KMS-11 (cell line): Measurements from ENCODE around the gene ANKRD13C.

Experiments
- H2AFZ ChIP-seq: fragments of 200-600 bp; sonication (generic); 2 replicates; pipeline ENCODE4 v1.6.1; 2016; ENCODE audit warnings: antibody characterized with exemption, mixed run types, low read depth
- H3K27ac ChIP-seq: fragments of 200-600 bp; sonication (generic); 2 replicates; pipeline ENCODE4 v1.6.1; 2016; ENCODE audit warnings: mild to moderate bottlenecking, mixed run types
- H3K27me3 ChIP-seq: fragments of 200-600 bp; sonication (generic); 2 replicates; pipeline ENCODE4 v1.6.1; 2017; ENCODE audit warnings: mild to moderate bottlenecking, low read depth, mixed run types, moderate library complexity; ENCODE audit not compliant: insufficient read depth
- H3K36me3 ChIP-seq: fragments of 200-600 bp; sonication (generic); 2 replicates; pipeline ENCODE4 v1.6.1; 2017; ENCODE audit warnings: mild to moderate bottlenecking, mixed run types; ENCODE audit not compliant: insufficient read depth
- H3K4me1 ChIP-seq: fragments of 200-600 bp; sonication (generic); 2 replicates; pipeline ENCODE4 v1.6.1; 2016; ENCODE audit warnings: mild to moderate bottlenecking, low read depth, mixed run types; ENCODE audit not compliant: poor library complexity, severe bottlenecking
- H3K4me2 ChIP-seq: fragments of 200-600 bp; sonication (generic); 2 replicates; pipeline ENCODE4 v1.7.0; 2016; ENCODE audit warnings: mild to moderate bottlenecking, mixed run types
- H3K4me3 ChIP-seq: fragments of 200-600 bp; sonication (generic); IDR thresholded peaks from 2 replicates; pipeline ENCODE4 v1.6.1; 2017; ENCODE audit warnings: low read depth, low read length, mixed read lengths; ENCODE audit not compliant: insufficient read depth
- H3K79me2 ChIP-seq: fragments of 200-600 bp; sonication (generic); 2 replicates; pipeline ENCODE4 v1.6.1; 2016; ENCODE audit warnings: low read depth, mixed run types; ENCODE audit not compliant: insufficient read depth
- H3K9ac ChIP-seq: fragments of 200-600 bp; sonication (generic); 2 replicates; pipeline ENCODE4 v1.6.1; 2016; ENCODE audit warnings: mild to moderate bottlenecking, mixed run types
- H4K20me1 ChIP-seq: fragments of 200-600 bp; sonication (generic); 2 replicates; pipeline ENCODE4 v1.6.1; 2016; ENCODE audit warnings: mild to moderate bottlenecking, mixed run types; ENCODE audit not compliant: insufficient read depth
- TF ChIP-seq, protein P1 (sequence below): fragments of 200-600 bp; sonication (generic); conservative IDR thresholded peaks from 2 replicates; pipeline ENCODE4 v1.6.1; 2017; ENCODE audit warnings: low read depth, mild to moderate bottlenecking, antibody characterized with exemption, low read length, moderate library complexity, mixed read lengths

The ANKRD13C gene

DNA sequence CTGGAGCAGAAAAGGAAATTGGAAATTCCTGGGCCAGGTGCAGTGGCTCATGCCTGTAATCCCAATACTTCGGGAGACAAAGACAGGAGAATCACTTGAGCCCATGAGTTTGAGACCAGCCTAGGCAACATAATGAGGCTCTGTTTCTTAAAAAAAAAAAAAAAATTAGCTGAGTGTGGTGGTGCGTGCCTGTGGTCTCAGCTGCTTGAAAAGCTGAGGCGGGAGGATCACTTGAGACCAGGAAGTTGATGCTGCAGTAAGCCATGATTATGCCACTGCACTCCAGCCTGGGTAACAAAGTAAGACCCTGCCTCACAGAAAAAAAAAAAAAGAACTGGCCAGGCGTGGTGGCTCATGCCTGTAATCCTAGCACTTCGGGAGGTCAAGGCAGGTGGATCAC lies 76.6 kb downstream of the ANKRD13C start:
- Histone ChIP-seq H3K27me3 (no peaks in the 10 kb centered on the region), H3K79me2 (no peaks in the 10 kb centered on the region), H2AFZ (no peak overlapping the region), H3K27ac (no peak overlapping the region), H3K4me3 (no peak overlapping the region), H3K4me1 (no peaks in the 10 kb centered on the region), H3K36me3 (no peaks in the 10 kb centered on the region), H3K4me2 (no peak overlapping the region), H3K9ac (no peak overlapping the region), H4K20me1 (no peaks in the 10 kb centered on the region)
- TF ChIP-seq, protein P1, sequence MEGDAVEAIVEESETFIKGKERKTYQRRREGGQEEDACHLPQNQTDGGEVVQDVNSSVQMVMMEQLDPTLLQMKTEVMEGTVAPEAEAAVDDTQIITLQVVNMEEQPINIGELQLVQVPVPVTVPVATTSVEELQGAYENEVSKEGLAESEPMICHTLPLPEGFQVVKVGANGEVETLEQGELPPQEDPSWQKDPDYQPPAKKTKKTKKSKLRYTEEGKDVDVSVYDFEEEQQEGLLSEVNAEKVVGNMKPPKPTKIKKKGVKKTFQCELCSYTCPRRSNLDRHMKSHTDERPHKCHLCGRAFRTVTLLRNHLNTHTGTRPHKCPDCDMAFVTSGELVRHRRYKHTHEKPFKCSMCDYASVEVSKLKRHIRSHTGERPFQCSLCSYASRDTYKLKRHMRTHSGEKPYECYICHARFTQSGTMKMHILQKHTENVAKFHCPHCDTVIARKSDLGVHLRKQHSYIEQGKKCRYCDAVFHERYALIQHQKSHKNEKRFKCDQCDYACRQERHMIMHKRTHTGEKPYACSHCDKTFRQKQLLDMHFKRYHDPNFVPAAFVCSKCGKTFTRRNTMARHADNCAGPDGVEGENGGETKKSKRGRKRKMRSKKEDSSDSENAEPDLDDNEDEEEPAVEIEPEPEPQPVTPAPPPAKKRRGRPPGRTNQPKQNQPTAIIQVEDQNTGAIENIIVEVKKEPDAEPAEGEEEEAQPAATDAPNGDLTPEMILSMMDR = no peak

GRCh38 chr1:70265946-70266345 lies 88.6 kb downstream of the ANKRD13C start:
- H2AFZ ChIP-seq = no peak overlapping the region
- H3K4me1 ChIP-seq = peaks cover 9% of the 10 kb centered on the region
- no peaks in the 10 kb centered on the region for H4K20me1 ChIP-seq
- H3K27me3 ChIP-seq = no peaks in the 10 kb centered on the region
- no peak overlapping the region for H3K4me2 ChIP-seq
- H3K79me2 ChIP-seq = no peaks in the 10 kb centered on the region
- H3K4me3 ChIP-seq = no peak overlapping the region
- H3K36me3 ChIP-seq = no peaks in the 10 kb centered on the region
- H3K9ac ChIP-seq = no peak overlapping the region
- TF ChIP-seq, protein P1 = no peak
- no peak overlapping the region for H3K27ac ChIP-seq

- Histone ChIP-seq H3K79me2 (no peaks in the 10 kb centered on the region), H3K4me2 (no peak overlapping the region), H2AFZ (no peak overlapping the region), H3K36me3 (no peaks in the 10 kb centered on the region), H3K4me3 (no peak overlapping the region), H4K20me1 (no peaks in the 10 kb centered on the region), H3K4me1 (no peaks in the 10 kb centered on the region), H3K9ac (no peak overlapping the region), H3K27me3 (no peaks in the 10 kb centered on the region), H3K27ac (no peak overlapping the region)
- TF ChIP-seq, protein P1 = no peak
These were observed 89.7 kb downstream of the ANKRD13C start for GRCh38 chr1:70264839-70265238.

DNA sequence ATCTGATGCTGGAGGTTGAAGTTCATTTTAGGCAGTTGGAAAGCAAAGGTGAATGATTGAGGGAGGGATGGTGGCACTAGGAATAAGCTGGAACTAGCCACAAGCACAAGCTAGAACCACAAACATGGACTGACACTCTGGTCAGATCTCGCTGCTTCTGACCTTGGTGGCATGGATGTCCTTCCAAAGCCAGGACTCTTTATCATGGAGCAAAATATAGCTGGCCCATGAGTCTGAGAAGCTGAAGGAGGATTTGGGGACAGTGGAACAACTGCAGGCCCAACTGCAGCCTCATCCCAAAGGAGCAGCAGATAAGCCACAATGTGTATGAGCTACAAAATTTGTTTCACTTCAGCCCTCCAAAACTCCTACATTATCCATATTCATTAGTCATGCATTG lies 97.9 kb downstream of the ANKRD13C start:
- TF ChIP-seq, protein P1 = no peak

GRCh38 chr1:70248729-70249128 lies 105.8 kb downstream of the ANKRD13C start:
- TF ChIP-seq, protein P1 = no peak
- Histone ChIP-seq H3K9ac (no peak overlapping the region), H3K79me2 (no peaks in the 10 kb centered on the region), H3K27ac (no peak overlapping the region), H3K4me2 (no peak overlapping the region), H3K4me3 (no peak overlapping the region), H3K27me3 (no peaks in the 10 kb centered on the region), H3K4me1 (peaks cover 24% of the 10 kb centered on the region), H4K20me1 (no peaks in the 10 kb centered on the region), H3K36me3 (peaks cover 15% of the 10 kb centered on the region), H2AFZ (no peak overlapping the region)

More for the DNA sequence above, 97.9 kb downstream of the ANKRD13C start:
- no peaks in the 10 kb centered on the region for H3K27me3 ChIP-seq
- H3K27ac ChIP-seq = no peak overlapping the region
- no peak overlapping the region for H3K4me3 ChIP-seq
- H2AFZ ChIP-seq = no peak overlapping the region
- H3K4me2 ChIP-seq = no peak overlapping the region
- H3K9ac ChIP-seq = no peak overlapping the region
- no peaks in the 10 kb centered on the region for H3K4me1 ChIP-seq
- H3K36me3 ChIP-seq = 0 out of 2 replicates have a peak, but pooled peaks cover 5% of the 10 kb centered on the region
- H3K79me2 ChIP-seq = no peaks in the 10 kb centered on the region
- H4K20me1 ChIP-seq = no peaks in the 10 kb centered on the region
